GM23338 (cell line): ENCODE data around the gene SAMD4A. TPM values are rescaled to one million over a fixed set of nuclear protein-coding genes. Genes with fewer than 3 reads are reported as not detected.

Source experiments
- ATAC-seq: fragments of 200-7000 bp; cut with Tn5 transposase; 3 replicates; pipeline ENCODE4 v1.9.1; 2020
- DNase-seq: peaks from one replicate; pipeline ENCODE4 v3.0.0-alpha.2; 2015; ENCODE audit warnings: low spot score
- H2AFZ ChIP-seq: fragments of 200-600 bp; sonication (generic); 2 replicates; pipeline ENCODE4 v1.8.0; 2016; ENCODE audit warnings: antibody characterized with exemption, mild to moderate bottlenecking, moderate library complexity
- H3F3A ChIP-seq: fragments of 200-600 bp; sonication (generic); replicated peaks from 2 replicates; pipeline ENCODE4 v1.8.0; 2017; ENCODE audit warnings: antibody characterized with exemption, mixed run types, low read depth
- H3K27ac ChIP-seq: fragments of 200-600 bp; sonication (generic); 2 replicates; pipeline ENCODE4 v1.6.1; 2016; ENCODE audit warnings: low read depth
- H3K27me3 ChIP-seq: fragments of 200-600 bp; sonication (generic); 2 replicates; pipeline ENCODE4 v1.8.0; 2016; ENCODE audit warnings: mild to moderate bottlenecking, mixed run types, moderate library complexity; ENCODE audit not compliant: insufficient read depth
- H3K36me3 ChIP-seq: fragments of 200-600 bp; sonication (generic); 2 replicates; pipeline ENCODE4 v1.8.0; 2016; ENCODE audit warnings: mild to moderate bottlenecking; ENCODE audit not compliant: insufficient read depth
- H3K4me1 ChIP-seq: fragments of 200-600 bp; sonication (generic); 2 replicates; pipeline ENCODE4 v1.8.0; 2016; ENCODE audit warnings: mild to moderate bottlenecking, moderate library complexity; ENCODE audit not compliant: insufficient read depth
- H3K4me2 ChIP-seq: fragments of 200-600 bp; sonication (generic); 2 replicates; pipeline ENCODE4 v1.7.1; 2017; ENCODE audit warnings: mixed run types
- H3K4me3 ChIP-seq: fragments of 200-600 bp; sonication (generic); 2 replicates; pipeline ENCODE4 v1.6.1; 2016; ENCODE audit warnings: mixed run types
- H3K79me2 ChIP-seq: fragments of 200-600 bp; sonication (generic); replicated peaks from 2 replicates; pipeline ENCODE4 v1.8.0; 2017; ENCODE audit warnings: mild to moderate bottlenecking; ENCODE audit not compliant: insufficient read depth
- H3K9me2 ChIP-seq: fragments of 200-600 bp; sonication (generic); 2 replicates; pipeline ENCODE4 v1.8.0; 2017; ENCODE audit not compliant: insufficient read depth
- H4K20me1 ChIP-seq: fragments of 200-600 bp; sonication (generic); replicated peaks from 2 replicates; pipeline ENCODE4 v1.8.0; 2017; ENCODE audit warnings: mild to moderate bottlenecking; ENCODE audit not compliant: insufficient read depth
- H3K27ac Mint-ChIP-seq: 2 replicates; pipeline ENCODE4 v1.8.0; 2020; ENCODE audit warnings: inconsistent platforms, mild to moderate bottlenecking, moderate library complexity, mixed read lengths
- H3K27me3 Mint-ChIP-seq: 3 replicates; pipeline ENCODE4 v1.8.0; 2022; ENCODE audit warnings: low read depth, mild to moderate bottlenecking, moderate library complexity, mixed read lengths, inconsistent platforms; ENCODE audit not compliant: insufficient read depth, poor library complexity
- H3K36me3 Mint-ChIP-seq: 3 replicates; pipeline ENCODE4 v1.8.0; 2021; ENCODE audit warnings: low read depth, mild to moderate bottlenecking, inconsistent platforms, moderate library complexity, mixed read lengths
- H3K4me1 Mint-ChIP-seq: 3 replicates; pipeline ENCODE4 v1.8.0; 2020; ENCODE audit warnings: mild to moderate bottlenecking, inconsistent platforms, mixed read lengths
- H3K4me3 Mint-ChIP-seq: 3 replicates; pipeline ENCODE4 v1.8.0; 2021; ENCODE audit warnings: moderate library complexity, mild to moderate bottlenecking, inconsistent platforms, mixed read lengths
- H3K9me3 Mint-ChIP-seq: 3 replicates; pipeline ENCODE4 v1.8.0; 2020; ENCODE audit warnings: moderate library complexity, mild to moderate bottlenecking, inconsistent platforms, mixed read lengths
- EZH2 ChIP-seq: fragments of 200-600 bp; sonication (generic); IDR thresholded peaks from one replicate; pipeline ENCODE4 v1.8.0; 2017; ENCODE audit warnings: antibody characterized with exemption, mild to moderate bottlenecking, low read depth; ENCODE audit not compliant: unreplicated experiment
- STAT1 ChIP-seq: IDR thresholded peaks from one replicate; pipeline ENCODE4 v1.6.1; 2016; ENCODE audit warnings: antibody characterized with exemption; ENCODE audit not compliant: unreplicated experiment
- polyA plus RNA-seq: library from polyadenylated mRNA; unstranded; fragments of >200 nt; fragmentation: Nextera tagmentation; extraction: Ambion mirVana; gene quantifications from 2 replicates; pipeline ENCODE4 v1.2.1, GENCODE V29; 2016
- total RNA-seq: library from RNA; depleted of rRNA; stranded (reverse); fragments of >200 nt; shearing (Covaris generic); gene quantifications from 2 replicates; pipeline ENCODE4 v1.2.3, GENCODE V29; 2014
- TF ChIP-seq, protein P1 (sequence below), 2 experiments: fragments of 200-600 bp in 1 of 2; sonication (generic) in 1 of 2; conservative IDR thresholded peaks; 2 replicates each; pipeline versions ENCODE4 v1.5.1 to v1.6.1; 2016 to 2017; ENCODE audit warnings: antibody characterized with exemption in 2 of 2, low read depth in 2 of 2, mild to moderate bottlenecking in 2 of 2, moderate library complexity in 1 of 2
- TF ChIP-seq, protein P2 (sequence below): fragments of 250-450 bp; sonication (Bioruptor Pico); IDR thresholded peaks from 2 replicates; pipeline ENCODE4 v1.5.0; 2020; ENCODE audit warnings: mild to moderate bottlenecking, moderate library complexity
- TF ChIP-seq, protein P3 (sequence below): IDR thresholded peaks from one replicate; pipeline ENCODE4 v1.6.1; 2018; ENCODE audit warnings: antibody characterized with exemption; ENCODE audit not compliant: unreplicated experiment

Gene SAMD4A
- total and polyA plus RNA-seq, 2 experiments from 2014 or later = 1.6 to 6.9 TPM

DNA sequence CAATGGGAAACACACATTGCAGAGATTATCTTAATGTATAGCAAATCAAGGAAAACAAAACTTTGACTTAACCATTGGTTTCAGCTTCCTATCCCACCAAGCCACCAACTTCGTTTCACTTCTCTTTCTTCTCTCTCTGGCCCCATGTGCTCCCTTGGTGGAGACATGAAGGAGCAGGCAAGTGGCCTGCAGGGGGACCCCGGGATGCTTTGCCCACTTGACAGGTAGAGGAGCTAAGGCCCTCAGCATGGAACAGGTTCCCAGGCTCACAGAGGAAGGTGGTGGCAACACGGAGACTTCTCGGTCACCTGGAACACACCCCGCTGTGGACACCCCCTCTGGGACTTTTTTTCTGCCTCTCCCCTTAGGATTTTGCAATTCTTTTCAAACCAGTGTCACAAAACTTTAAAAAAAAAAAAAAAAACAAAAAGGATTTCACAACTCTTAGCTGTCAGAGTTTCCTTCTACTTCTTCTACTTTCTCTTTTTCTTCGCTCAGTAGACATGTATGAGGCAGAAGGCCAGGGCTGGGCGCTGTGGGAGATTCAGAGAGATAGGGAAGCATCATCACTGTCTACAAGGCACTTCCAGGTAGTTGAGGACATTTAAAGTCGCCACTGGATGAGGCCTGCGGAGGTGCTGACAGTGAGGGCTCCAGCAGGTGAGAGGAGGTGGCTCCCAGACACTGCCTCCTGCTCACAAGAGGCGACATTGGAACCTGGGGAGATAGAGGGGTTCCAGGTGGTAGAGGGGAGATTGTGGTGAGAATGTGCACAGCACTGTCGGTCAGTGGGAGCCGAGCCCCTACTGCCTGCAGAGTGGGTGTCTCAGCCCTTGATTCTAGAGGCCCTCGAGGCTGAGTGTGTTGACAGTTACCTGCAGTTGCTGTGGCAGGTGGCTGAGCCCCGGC is 216.1 kb downstream of the SAMD4A start:
- Histone ChIP-seq H3F3A (no peaks in the 10 kb centered on the region), H3K79me2 (no peaks in the 10 kb centered on the region), H2AFZ (no peak overlapping the region), H3K27ac (no peak overlapping the region), H3K4me2 (no peak overlapping the region), H3K27me3 (no peaks in the 10 kb centered on the region), H4K20me1 (no peaks in the 10 kb centered on the region), H3K4me3 (no peak overlapping the region), H3K36me3 (no peaks in the 10 kb centered on the region), H3K4me1 (no peaks in the 10 kb centered on the region), H3K9me2 (no peaks in the 10 kb centered on the region)
- H3K4me1 Mint-ChIP-seq = peaks cover 8% of the 10 kb centered on the region
- no peak overlapping the region for H3K27ac Mint-ChIP-seq
- no peak overlapping the region for H3K4me3 Mint-ChIP-seq
- H3K36me3 Mint-ChIP-seq = no peaks in the 10 kb centered on the region
- H3K9me3 Mint-ChIP-seq = no peaks in the 10 kb centered on the region
- ATAC-seq (peak; percentile 91), DNase-seq (peak; percentile 68)
- no peaks in the 10 kb centered on the region for H3K27me3 Mint-ChIP-seq
- TF ChIP-seq, protein P1, sequence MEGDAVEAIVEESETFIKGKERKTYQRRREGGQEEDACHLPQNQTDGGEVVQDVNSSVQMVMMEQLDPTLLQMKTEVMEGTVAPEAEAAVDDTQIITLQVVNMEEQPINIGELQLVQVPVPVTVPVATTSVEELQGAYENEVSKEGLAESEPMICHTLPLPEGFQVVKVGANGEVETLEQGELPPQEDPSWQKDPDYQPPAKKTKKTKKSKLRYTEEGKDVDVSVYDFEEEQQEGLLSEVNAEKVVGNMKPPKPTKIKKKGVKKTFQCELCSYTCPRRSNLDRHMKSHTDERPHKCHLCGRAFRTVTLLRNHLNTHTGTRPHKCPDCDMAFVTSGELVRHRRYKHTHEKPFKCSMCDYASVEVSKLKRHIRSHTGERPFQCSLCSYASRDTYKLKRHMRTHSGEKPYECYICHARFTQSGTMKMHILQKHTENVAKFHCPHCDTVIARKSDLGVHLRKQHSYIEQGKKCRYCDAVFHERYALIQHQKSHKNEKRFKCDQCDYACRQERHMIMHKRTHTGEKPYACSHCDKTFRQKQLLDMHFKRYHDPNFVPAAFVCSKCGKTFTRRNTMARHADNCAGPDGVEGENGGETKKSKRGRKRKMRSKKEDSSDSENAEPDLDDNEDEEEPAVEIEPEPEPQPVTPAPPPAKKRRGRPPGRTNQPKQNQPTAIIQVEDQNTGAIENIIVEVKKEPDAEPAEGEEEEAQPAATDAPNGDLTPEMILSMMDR (conservative IDR thresholded peaks at IDR 0.05; ENCODE audit: low read depth in 2 of 2) = peak; percentile 42 to 59
- TF ChIP-seq EZH2 (no peak), STAT1 (no peak)
- TF ChIP-seq, protein P2, sequence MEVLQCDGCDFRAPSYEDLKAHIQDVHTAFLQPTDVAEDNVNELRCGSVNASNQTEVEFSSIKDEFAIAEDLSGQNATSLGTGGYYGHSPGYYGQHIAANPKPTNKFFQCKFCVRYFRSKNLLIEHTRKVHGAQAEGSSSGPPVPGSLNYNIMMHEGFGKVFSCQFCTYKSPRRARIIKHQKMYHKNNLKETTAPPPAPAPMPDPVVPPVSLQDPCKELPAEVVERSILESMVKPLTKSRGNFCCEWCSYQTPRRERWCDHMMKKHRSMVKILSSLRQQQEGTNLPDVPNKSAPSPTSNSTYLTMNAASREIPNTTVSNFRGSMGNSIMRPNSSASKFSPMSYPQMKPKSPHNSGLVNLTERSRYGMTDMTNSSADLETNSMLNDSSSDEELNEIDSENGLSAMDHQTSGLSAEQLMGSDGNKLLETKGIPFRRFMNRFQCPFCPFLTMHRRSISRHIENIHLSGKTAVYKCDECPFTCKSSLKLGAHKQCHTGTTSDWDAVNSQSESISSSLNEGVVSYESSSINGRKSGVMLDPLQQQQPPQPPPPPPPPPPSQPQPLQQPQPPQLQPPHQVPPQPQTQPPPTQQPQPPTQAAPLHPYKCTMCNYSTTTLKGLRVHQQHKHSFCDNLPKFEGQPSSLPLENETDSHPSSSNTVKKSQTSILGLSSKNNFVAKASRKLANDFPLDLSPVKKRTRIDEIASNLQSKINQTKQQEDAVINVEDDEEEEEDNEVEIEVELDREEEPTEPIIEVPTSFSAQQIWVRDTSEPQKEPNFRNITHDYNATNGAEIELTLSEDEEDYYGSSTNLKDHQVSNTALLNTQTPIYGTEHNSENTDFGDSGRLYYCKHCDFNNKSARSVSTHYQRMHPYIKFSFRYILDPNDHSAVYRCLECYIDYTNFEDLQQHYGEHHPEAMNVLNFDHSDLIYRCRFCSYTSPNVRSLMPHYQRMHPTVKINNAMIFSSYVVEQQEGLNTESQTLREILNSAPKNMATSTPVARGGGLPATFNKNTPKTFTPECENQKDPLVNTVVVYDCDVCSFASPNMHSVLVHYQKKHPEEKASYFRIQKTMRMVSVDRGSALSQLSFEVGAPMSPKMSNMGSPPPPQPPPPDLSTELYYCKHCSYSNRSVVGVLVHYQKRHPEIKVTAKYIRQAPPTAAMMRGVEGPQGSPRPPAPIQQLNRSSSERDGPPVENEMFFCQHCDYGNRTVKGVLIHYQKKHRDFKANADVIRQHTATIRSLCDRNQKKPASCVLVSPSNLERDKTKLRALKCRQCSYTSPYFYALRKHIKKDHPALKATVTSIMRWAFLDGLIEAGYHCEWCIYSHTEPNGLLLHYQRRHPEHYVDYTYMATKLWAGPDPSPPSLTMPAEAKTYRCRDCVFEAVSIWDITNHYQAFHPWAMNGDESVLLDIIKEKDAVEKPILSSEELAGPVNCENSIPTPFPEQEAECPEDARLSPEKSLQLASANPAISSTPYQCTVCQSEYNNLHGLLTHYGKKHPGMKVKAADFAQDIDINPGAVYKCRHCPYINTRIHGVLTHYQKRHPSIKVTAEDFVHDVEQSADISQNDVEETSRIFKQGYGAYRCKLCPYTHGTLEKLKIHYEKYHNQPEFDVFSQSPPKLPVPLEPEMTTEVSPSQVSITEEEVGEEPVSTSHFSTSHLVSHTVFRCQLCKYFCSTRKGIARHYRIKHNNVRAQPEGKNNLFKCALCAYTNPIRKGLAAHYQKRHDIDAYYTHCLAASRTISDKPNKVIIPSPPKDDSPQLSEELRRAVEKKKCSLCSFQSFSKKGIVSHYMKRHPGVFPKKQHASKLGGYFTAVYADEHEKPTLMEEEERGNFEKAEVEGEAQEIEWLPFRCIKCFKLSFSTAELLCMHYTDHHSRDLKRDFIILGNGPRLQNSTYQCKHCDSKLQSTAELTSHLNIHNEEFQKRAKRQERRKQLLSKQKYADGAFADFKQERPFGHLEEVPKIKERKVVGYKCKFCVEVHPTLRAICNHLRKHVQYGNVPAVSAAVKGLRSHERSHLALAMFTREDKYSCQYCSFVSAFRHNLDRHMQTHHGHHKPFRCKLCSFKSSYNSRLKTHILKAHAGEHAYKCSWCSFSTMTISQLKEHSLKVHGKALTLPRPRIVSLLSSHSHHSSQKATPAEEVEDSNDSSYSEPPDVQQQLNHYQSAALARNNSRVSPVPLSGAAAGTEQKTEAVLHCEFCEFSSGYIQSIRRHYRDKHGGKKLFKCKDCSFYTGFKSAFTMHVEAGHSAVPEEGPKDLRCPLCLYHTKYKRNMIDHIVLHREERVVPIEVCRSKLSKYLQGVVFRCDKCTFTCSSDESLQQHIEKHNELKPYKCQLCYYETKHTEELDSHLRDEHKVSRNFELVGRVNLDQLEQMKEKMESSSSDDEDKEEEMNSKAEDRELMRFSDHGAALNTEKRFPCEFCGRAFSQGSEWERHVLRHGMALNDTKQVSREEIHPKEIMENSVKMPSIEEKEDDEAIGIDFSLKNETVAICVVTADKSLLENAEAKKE (CRISPR knock-in tag) = no peak
- TF ChIP-seq, protein P3, sequence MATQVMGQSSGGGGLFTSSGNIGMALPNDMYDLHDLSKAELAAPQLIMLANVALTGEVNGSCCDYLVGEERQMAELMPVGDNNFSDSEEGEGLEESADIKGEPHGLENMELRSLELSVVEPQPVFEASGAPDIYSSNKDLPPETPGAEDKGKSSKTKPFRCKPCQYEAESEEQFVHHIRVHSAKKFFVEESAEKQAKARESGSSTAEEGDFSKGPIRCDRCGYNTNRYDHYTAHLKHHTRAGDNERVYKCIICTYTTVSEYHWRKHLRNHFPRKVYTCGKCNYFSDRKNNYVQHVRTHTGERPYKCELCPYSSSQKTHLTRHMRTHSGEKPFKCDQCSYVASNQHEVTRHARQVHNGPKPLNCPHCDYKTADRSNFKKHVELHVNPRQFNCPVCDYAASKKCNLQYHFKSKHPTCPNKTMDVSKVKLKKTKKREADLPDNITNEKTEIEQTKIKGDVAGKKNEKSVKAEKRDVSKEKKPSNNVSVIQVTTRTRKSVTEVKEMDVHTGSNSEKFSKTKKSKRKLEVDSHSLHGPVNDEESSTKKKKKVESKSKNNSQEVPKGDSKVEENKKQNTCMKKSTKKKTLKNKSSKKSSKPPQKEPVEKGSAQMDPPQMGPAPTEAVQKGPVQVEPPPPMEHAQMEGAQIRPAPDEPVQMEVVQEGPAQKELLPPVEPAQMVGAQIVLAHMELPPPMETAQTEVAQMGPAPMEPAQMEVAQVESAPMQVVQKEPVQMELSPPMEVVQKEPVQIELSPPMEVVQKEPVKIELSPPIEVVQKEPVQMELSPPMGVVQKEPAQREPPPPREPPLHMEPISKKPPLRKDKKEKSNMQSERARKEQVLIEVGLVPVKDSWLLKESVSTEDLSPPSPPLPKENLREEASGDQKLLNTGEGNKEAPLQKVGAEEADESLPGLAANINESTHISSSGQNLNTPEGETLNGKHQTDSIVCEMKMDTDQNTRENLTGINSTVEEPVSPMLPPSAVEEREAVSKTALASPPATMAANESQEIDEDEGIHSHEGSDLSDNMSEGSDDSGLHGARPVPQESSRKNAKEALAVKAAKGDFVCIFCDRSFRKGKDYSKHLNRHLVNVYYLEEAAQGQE = no peak
